CD14-positive monocyte (primary cell): ENCODE results near the gene ITPRIP. TPM values are rescaled to one million over a fixed set of nuclear protein-coding genes. Genes with fewer than 3 reads are reported as not detected.

ENCODE experiments used
- DNase-seq, 3 donors: peaks; one replicate each; pipeline ENCODE4 v3.0.0-alpha.2; 2011 to 2022
- H2AFZ ChIP-seq: 2 replicates; pipeline ENCODE4 v1.6.0; 2012; ENCODE audit warnings: mild to moderate bottlenecking, low read depth, low read length, inconsistent platforms; ENCODE audit not compliant: insufficient read depth, poor library complexity, severe bottlenecking
- H3K27ac ChIP-seq, 2 donors: 1 replicate in 1 of 2; 2 replicates in 1 of 2; pipeline ENCODE4 v1.5.1; 2012 to 2013; ENCODE audit warnings: low read length in 2 of 2, control low read depth in 1 of 2, inconsistent platforms in 1 of 2, low read depth in 1 of 2, mild to moderate bottlenecking in 1 of 2
- H3K27me3 ChIP-seq, 2 donors: one replicate each; pipeline versions ENCODE4 v1.6.0 to v1.6.1; 2011 to 2013; ENCODE audit warnings: low read length in 2 of 2; ENCODE audit not compliant: control insufficient read depth in 2 of 2, insufficient read depth in 2 of 2
- H3K36me3 ChIP-seq, 2 donors: replicated peaks in 1 of 2; 1 replicate in 1 of 2; 2 replicates in 1 of 2; pipeline versions ENCODE4 v1.5.1 to v1.6.1; 2012 to 2013; ENCODE audit warnings: low read length in 2 of 2, control low read depth in 1 of 2, inconsistent platforms in 1 of 2, mild to moderate bottlenecking in 1 of 2; ENCODE audit not compliant: insufficient read depth in 2 of 2, control insufficient read depth in 1 of 2
- H3K4me1 ChIP-seq, 2 donors: 1 replicate in 1 of 2; 2 replicates in 1 of 2; pipeline versions ENCODE4 v1.5.1 to v1.6.1; 2012 to 2013; ENCODE audit warnings: low read length in 2 of 2, control low read depth in 1 of 2, inconsistent platforms in 1 of 2, mild to moderate bottlenecking in 1 of 2, moderate library complexity in 1 of 2; ENCODE audit not compliant: insufficient read depth in 2 of 2, control insufficient read depth in 1 of 2
- H3K4me2 ChIP-seq: replicated peaks from 2 replicates; pipeline ENCODE3; 2012; ENCODE audit warnings: low read length, moderate library complexity, mild to moderate bottlenecking; ENCODE audit not compliant: poor library complexity, severe bottlenecking; ENCODE audit errors: extremely low read depth
- H3K4me3 ChIP-seq, 3 experiments: fragments of 200-600 bp in 1 of 3; sonication (generic) in 1 of 3; replicated peaks in 1 of 3; 1 replicate in 2 of 3; 2 replicates in 1 of 3; pipeline ENCODE4 v1.5.1; 2011 to 2013; ENCODE audit warnings: low read length in 3 of 3, mild to moderate bottlenecking in 3 of 3, control low read depth in 2 of 3, low read depth in 2 of 3, inconsistent platforms in 1 of 3, moderate library complexity in 1 of 3
- H3K79me2 ChIP-seq: 2 replicates; pipeline ENCODE4 v1.6.0; 2012; ENCODE audit warnings: mild to moderate bottlenecking, control low read depth, inconsistent platforms, low read length, moderate library complexity; ENCODE audit not compliant: insufficient read depth
- H3K9ac ChIP-seq: 2 replicates; pipeline ENCODE4 v1.6.0; 2017; ENCODE audit warnings: low read length, mild to moderate bottlenecking; ENCODE audit not compliant: insufficient read depth, poor library complexity, severe bottlenecking
- H3K9me3 ChIP-seq, 2 donors: replicated peaks in 1 of 2; 1 replicate in 1 of 2; 2 replicates in 1 of 2; pipeline versions ENCODE4 v1.5.1 to v1.6.1; 2012 to 2013; ENCODE audit warnings: low read length in 2 of 2, control low read depth in 1 of 2; ENCODE audit not compliant: control insufficient read depth in 1 of 2, insufficient read depth in 1 of 2
- H4K20me1 ChIP-seq: 2 replicates; pipeline ENCODE4 v1.6.0; 2012; ENCODE audit warnings: mild to moderate bottlenecking, low read length, control low read depth, moderate library complexity; ENCODE audit not compliant: insufficient read depth
- H3K27ac Mint-ChIP-seq, 7 donors: one replicate each; pipeline ENCODE4 v1.8.0; 2020; ENCODE audit warnings: mild to moderate bottlenecking in 7 of 7, mixed read lengths in 7 of 7, moderate library complexity in 6 of 7, inconsistent platforms in 2 of 7
- H3K27me3 Mint-ChIP-seq, 3 donors: one replicate each; pipeline ENCODE4 v1.8.0; 2021 to 2022; ENCODE audit warnings: low read depth in 3 of 3, mild to moderate bottlenecking in 3 of 3, mixed read lengths in 3 of 3, moderate library complexity in 3 of 3, inconsistent platforms in 1 of 3
- H3K36me3 Mint-ChIP-seq, 2 donors: one replicate each; pipeline ENCODE4 v1.8.0; 2020; ENCODE audit warnings: mixed read lengths in 2 of 2, inconsistent platforms in 1 of 2, mild to moderate bottlenecking in 1 of 2
- H3K4me1 Mint-ChIP-seq: one replicate; pipeline ENCODE4 v1.8.0; 2020; ENCODE audit warnings: mild to moderate bottlenecking, mixed read lengths
- H3K4me3 Mint-ChIP-seq, 2 donors: one replicate each; pipeline ENCODE4 v1.8.0; 2020; ENCODE audit warnings: mild to moderate bottlenecking in 2 of 2, mixed read lengths in 2 of 2, moderate library complexity in 1 of 2
- H3K9me3 Mint-ChIP-seq, 7 donors: one replicate each; pipeline ENCODE4 v1.8.0; 2020 to 2022; ENCODE audit warnings: mixed read lengths in 7 of 7, mild to moderate bottlenecking in 6 of 7, moderate library complexity in 6 of 7, inconsistent platforms in 2 of 7
- WGBS: methylation state at CpG from one replicate; pipeline ENCODE4 v1.1.5; 2013; ENCODE audit warnings: missing lambda C conversion rate; ENCODE audit not compliant: insufficient coverage; 5-methylcytosine and 5-hydroxymethylcytosine counted together
- intact Hi-C, 2 donors: fragments of 100-400 bp; cut with micrococcal nuclease; formaldehyde crosslinking; loops; one replicate each; pipeline versions ENCODE4 v1.15.0 to v1.15.1; 2023
- polyA plus RNA-seq, 3 donors: library from polyadenylated mRNA; depleted of rRNA in 1 of 3; unstranded in 2 of 3; stranded (reverse) in 1 of 3; fragments of 300-500 nt in 2 of 3; fragments of >200 nt in 1 of 3; fragmentation: Illumina TruSeq in 2 of 3; gene quantifications; 1 replicate in 2 of 3; 2 replicates in 1 of 3; pipeline ENCODE4 v1.2.3, GENCODE V29; 2012 to 2021
- TF ChIP-seq, protein P1 (sequence below): fragments of 200-600 bp; IDR thresholded peaks from one replicate; pipeline ENCODE4 v1.8.0; 2022; ENCODE audit warnings: antibody characterized with exemption, mild to moderate bottlenecking

The ITPRIP gene
- polyA plus RNA-seq, 3 donors, result 27.5 to 76.6 (median 35.7) TPM

- Mint-ChIP-seq H3K4me3 (no peak overlapping the region), H3K27ac (no peak overlapping the region), H3K9me3 (peaks cover 0 to 3% (median 0%) of the 10 kb centered on the region in 7 donors), H3K4me1 (peaks cover 31% of the 10 kb centered on the region), H3K27me3 (peaks cover 0 to 11% (median 4%) of the 10 kb centered on the region in 3 donors), H3K36me3 (no peaks in the 10 kb centered on the region)
- Histone ChIP-seq H3K27ac (no peak overlapping the region), H3K4me1 (peaks cover 26 to 36% of the 10 kb centered on the region in 2 donors), H2AFZ (no peak overlapping the region), H3K36me3 (no peaks in the 10 kb centered on the region), H3K9ac (no peak overlapping the region), H3K4me3 (no peak overlapping the region), H4K20me1 (peaks cover 3% of the 10 kb centered on the region), H3K4me2 (no peak overlapping the region), H3K9me3 (no peaks in the 10 kb centered on the region), H3K79me2 (peaks cover 18% of the 10 kb centered on the region), H3K27me3 (no peaks in the 10 kb centered on the region)
- no peak for DNase-seq
- TF ChIP-seq, protein P1, sequence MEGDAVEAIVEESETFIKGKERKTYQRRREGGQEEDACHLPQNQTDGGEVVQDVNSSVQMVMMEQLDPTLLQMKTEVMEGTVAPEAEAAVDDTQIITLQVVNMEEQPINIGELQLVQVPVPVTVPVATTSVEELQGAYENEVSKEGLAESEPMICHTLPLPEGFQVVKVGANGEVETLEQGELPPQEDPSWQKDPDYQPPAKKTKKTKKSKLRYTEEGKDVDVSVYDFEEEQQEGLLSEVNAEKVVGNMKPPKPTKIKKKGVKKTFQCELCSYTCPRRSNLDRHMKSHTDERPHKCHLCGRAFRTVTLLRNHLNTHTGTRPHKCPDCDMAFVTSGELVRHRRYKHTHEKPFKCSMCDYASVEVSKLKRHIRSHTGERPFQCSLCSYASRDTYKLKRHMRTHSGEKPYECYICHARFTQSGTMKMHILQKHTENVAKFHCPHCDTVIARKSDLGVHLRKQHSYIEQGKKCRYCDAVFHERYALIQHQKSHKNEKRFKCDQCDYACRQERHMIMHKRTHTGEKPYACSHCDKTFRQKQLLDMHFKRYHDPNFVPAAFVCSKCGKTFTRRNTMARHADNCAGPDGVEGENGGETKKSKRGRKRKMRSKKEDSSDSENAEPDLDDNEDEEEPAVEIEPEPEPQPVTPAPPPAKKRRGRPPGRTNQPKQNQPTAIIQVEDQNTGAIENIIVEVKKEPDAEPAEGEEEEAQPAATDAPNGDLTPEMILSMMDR, result no peak
- intact Hi-C loops, result no loop called here
- 88% methylated on average over 3 of the region's 3 CpGs for WGBS
Observed at GRCh38 chr10:104342941-104343411, 4.7 kb upstream of the ITPRIP start.

DNA sequence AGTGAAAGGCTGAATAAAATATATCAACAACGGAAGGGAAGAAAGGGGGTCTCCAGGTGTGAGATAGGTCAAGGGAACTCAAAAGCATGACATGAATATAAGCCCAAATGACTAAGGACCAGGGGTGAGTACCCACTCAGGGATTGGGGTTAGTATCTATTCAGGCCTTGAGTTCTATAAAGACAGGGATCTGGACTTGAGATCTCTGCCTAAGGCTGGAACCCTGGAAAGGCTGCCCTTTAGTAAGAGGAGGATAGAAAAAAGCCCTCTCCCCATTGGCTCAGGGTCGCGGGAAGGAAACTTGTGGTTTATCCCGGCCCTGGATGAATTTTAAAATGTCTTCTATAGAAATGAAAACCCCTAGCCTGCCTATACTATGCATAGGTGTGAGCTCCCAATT, 2.4 kb upstream of the ITPRIP start:
- no peak overlapping the region for H2AFZ ChIP-seq
- peaks cover 26% of the 10 kb centered on the region for H4K20me1 ChIP-seq
- intact Hi-C loops, result no loop called here
- H3K27me3 ChIP-seq, result no peaks in the 10 kb centered on the region
- H3K79me2 ChIP-seq, result peaks cover 42% of the 10 kb centered on the region
- Mint-ChIP-seq H3K4me3 (no peak overlapping the region), H3K27ac (peak overlapping the region in 1 of 7 donors; percentile 23), H3K9me3 (peaks cover 0 to 1% (median 0%) of the 10 kb centered on the region in 7 donors), H3K36me3 (peaks cover 0 to 5% of the 10 kb centered on the region in 2 donors), H3K27me3 (peaks cover 2 to 9% (median 4%) of the 10 kb centered on the region in 3 donors), H3K4me1 (peaks cover 33% of the 10 kb centered on the region)
- 80% methylated on average over 1 of the region's 4 CpGs for WGBS
- TF ChIP-seq, protein P1, result no peak
- DNase-seq, result no peak
- H3K4me3 ChIP-seq, result no peak overlapping the region
- H3K9ac ChIP-seq, result no peak overlapping the region
- H3K27ac ChIP-seq, result no peak overlapping the region
- no peaks in the 10 kb centered on the region for H3K36me3 ChIP-seq
- H3K9me3 ChIP-seq, result no peaks in the 10 kb centered on the region
- H3K4me1 ChIP-seq, result peaks cover 27 to 33% of the 10 kb centered on the region in 2 donors
- no peak overlapping the region for H3K4me2 ChIP-seq
